Thymus (tissue), 11 donors: ENCODE measurements around the gene ICA1L. TPM values are rescaled to one million over a fixed set of nuclear protein-coding genes. Genes with fewer than 3 reads are reported as not detected.

Source experiments
- DNase-seq, 9 donors: peaks; one replicate each; pipeline ENCODE4 v3.0.0-alpha.2; 2013; ENCODE audit warnings: low spot score in 9 of 9, low read depth in 6 of 9, missing footprints in 1 of 9
- H3K27ac ChIP-seq, 2 donors: one replicate each; pipeline ENCODE4 v1.5.1; 2013; ENCODE audit warnings: control low read depth in 1 of 2, low read depth in 1 of 2, low read length in 1 of 2, mild to moderate bottlenecking in 1 of 2, moderate library complexity in 1 of 2
- H3K27me3 ChIP-seq, 2 donors: one replicate each; pipeline ENCODE4 v1.5.1; 2013; ENCODE audit warnings: low read length in 1 of 2; ENCODE audit not compliant: control insufficient read depth in 2 of 2, insufficient read depth in 1 of 2
- H3K36me3 ChIP-seq, 2 donors: one replicate each; pipeline ENCODE4 v1.5.1; 2013; ENCODE audit warnings: low read length in 1 of 2, mild to moderate bottlenecking in 1 of 2, moderate library complexity in 1 of 2; ENCODE audit not compliant: control insufficient read depth in 2 of 2, insufficient read depth in 2 of 2
- H3K4me1 ChIP-seq, 2 donors: one replicate each; pipeline ENCODE4 v1.5.1; 2013; ENCODE audit warnings: low read length in 2 of 2; ENCODE audit not compliant: control insufficient read depth in 2 of 2, insufficient read depth in 2 of 2
- H3K4me3 ChIP-seq, 2 donors: one replicate each; pipeline ENCODE4 v1.5.1; 2013; ENCODE audit warnings: low read length in 2 of 2, control low read depth in 1 of 2, mild to moderate bottlenecking in 1 of 2
- H3K9me3 ChIP-seq, 2 donors: one replicate each; pipeline ENCODE4 v1.5.1; 2013; ENCODE audit warnings: low read length in 1 of 2, mild to moderate bottlenecking in 1 of 2; ENCODE audit not compliant: control insufficient read depth in 2 of 2, insufficient read depth in 1 of 2
- WGBS: extraction: QIAGEN DNeasy Blood & Tissue Kit; methylation state at CpG from one replicate; pipeline ENCODE4 v1.1.7; 2013; 5-methylcytosine and 5-hydroxymethylcytosine counted together
- polyA plus RNA-seq: library from polyadenylated mRNA; stranded (reverse); fragments of 200-250 nt; gene quantifications from one replicate; pipeline ENCODE4 v1.2.3, GENCODE V29; 2013
- total RNA-seq: library from RNA; stranded (reverse); fragments of 120-200 nt; gene quantifications from one replicate; pipeline ENCODE4 v1.2.4, GENCODE V29; 2013
- donor health status: healthy.

Gene ICA1L
- total and polyA plus RNA-seq, 2 donors, result 2.6 to 6.1 TPM

GRCh38 chr2:202831242-202832220 lies 40.0 kb downstream of the ICA1L start:
- no peak overlapping the region for H3K4me3 ChIP-seq
- peaks cover 0 to 4% of the 10 kb centered on the region in 2 donors for H3K4me1 ChIP-seq
- 29% methylated on average over 6 of the region's 6 CpGs for WGBS
- DNase-seq, result peak; percentile 24 to 80 (median 48)
- no peaks in the 10 kb centered on the region for H3K9me3 ChIP-seq
- no peak overlapping the region for H3K27ac ChIP-seq
- H3K27me3 ChIP-seq, result no peaks in the 10 kb centered on the region
- H3K36me3 ChIP-seq, result no peaks in the 10 kb centered on the region

- H3K4me3 ChIP-seq, result no peak overlapping the region
- WGBS, result 100% methylated on average over 1 of the region's 1 CpG
- no peak overlapping the region for H3K27ac ChIP-seq
- DNase-seq, result no peak
- H3K4me1 ChIP-seq, result no peaks in the 10 kb centered on the region
- H3K27me3 ChIP-seq, result no peaks in the 10 kb centered on the region
- no peaks in the 10 kb centered on the region for H3K36me3 ChIP-seq
- no peaks in the 10 kb centered on the region for H3K9me3 ChIP-seq
These were observed 46.7 kb downstream of the ICA1L start for GRCh38 chr2:202824901-202825300.

- no peaks in the 10 kb centered on the region for H3K27me3 ChIP-seq
- 97% methylated on average over 2 of the region's 2 CpGs for WGBS
- no peak overlapping the region for H3K4me3 ChIP-seq
- DNase-seq, result no peak
- H3K4me1 ChIP-seq, result no peaks in the 10 kb centered on the region
- no peaks in the 10 kb centered on the region for H3K9me3 ChIP-seq
- H3K36me3 ChIP-seq, result no peaks in the 10 kb centered on the region
- H3K27ac ChIP-seq, result no peak overlapping the region
These were observed 49.2 kb downstream of the ICA1L start for GRCh38 chr2:202822411-202822810.

- Histone ChIP-seq H3K27me3 (no peaks in the 10 kb centered on the region), H3K36me3 (no peaks in the 10 kb centered on the region), H3K27ac (no peak overlapping the region), H3K4me3 (no peak overlapping the region), H3K4me1 (no peaks in the 10 kb centered on the region), H3K9me3 (no peaks in the 10 kb centered on the region)
- WGBS, result 97% methylated on average over 7 of the region's 7 CpGs
- DNase-seq, result no peak
These were observed 50.1 kb downstream of the ICA1L start for GRCh38 chr2:202821206-202822160.

- Histone ChIP-seq H3K4me3 (no peak overlapping the region), H3K9me3 (no peaks in the 10 kb centered on the region), H3K27me3 (no peaks in the 10 kb centered on the region), H3K4me1 (no peaks in the 10 kb centered on the region), H3K27ac (no peak overlapping the region), H3K36me3 (no peaks in the 10 kb centered on the region)
- 95% methylated on average over 3 of the region's 3 CpGs for WGBS
- no peak for DNase-seq
These were observed 53.2 kb downstream of the ICA1L start for GRCh38 chr2:202818321-202818720.

- WGBS, result 92% methylated on average over 1 of the region's 1 CpG
These were observed 53.8 kb downstream of the ICA1L start for GRCh38 chr2:202817771-202818170.

GRCh38 chr2:202815548-202816360 lies 55.8 kb downstream of the ICA1L start:
- Histone ChIP-seq H3K9me3 (no peaks in the 10 kb centered on the region), H3K36me3 (no peaks in the 10 kb centered on the region), H3K4me3 (no peak overlapping the region), H3K4me1 (no peaks in the 10 kb centered on the region), H3K27ac (no peak overlapping the region), H3K27me3 (no peaks in the 10 kb centered on the region)
- 92% methylated on average over 4 of the region's 4 CpGs for WGBS
- DNase-seq, result no peak

More at GRCh38 chr2:202817771-202818170, 53.8 kb downstream of the ICA1L start:
- no peak for DNase-seq
- H3K27me3 ChIP-seq, result no peaks in the 10 kb centered on the region
- no peak overlapping the region for H3K4me3 ChIP-seq
- H3K4me1 ChIP-seq, result no peaks in the 10 kb centered on the region
- H3K36me3 ChIP-seq, result no peaks in the 10 kb centered on the region
- no peak overlapping the region for H3K27ac ChIP-seq
- H3K9me3 ChIP-seq, result no peaks in the 10 kb centered on the region

GRCh38 chr2:202814226-202814625 lies 57.3 kb downstream of the ICA1L start:
- H3K36me3 ChIP-seq, result no peaks in the 10 kb centered on the region
- no peak overlapping the region for H3K27ac ChIP-seq
- 98% methylated on average over 1 of the region's 1 CpG for WGBS
- H3K4me3 ChIP-seq, result no peak overlapping the region
- no peaks in the 10 kb centered on the region for H3K27me3 ChIP-seq
- no peaks in the 10 kb centered on the region for H3K9me3 ChIP-seq
- no peaks in the 10 kb centered on the region for H3K4me1 ChIP-seq
- no peak for DNase-seq
